Prostate gland (tissue), 2 donors: Measurements from ENCODE around the gene ADARB2. TPM values are rescaled to one million over a fixed set of nuclear protein-coding genes. Genes with fewer than 3 reads are reported as not detected.

ENCODE experiments used
- DNase-seq: peaks from one replicate; pipeline ENCODE4 v3.0.0-alpha.2; 2019; ENCODE audit warnings: low spot score
- H3K27ac ChIP-seq, 2 donors: fragments of 200-600 bp; sonication (generic); 2 replicates each; pipeline ENCODE4 v1.5.1; 2017 to 2019
- H3K27me3 ChIP-seq: fragments of 200-600 bp; sonication (generic); replicated peaks from 2 replicates; pipeline ENCODE4 v1.5.1; 2019; ENCODE audit not compliant: insufficient read depth
- H3K36me3 ChIP-seq, 2 donors: fragments of 200-600 bp; sonication (generic); 1 replicate in 1 of 2; 2 replicates in 1 of 2; pipeline versions ENCODE4 v1.5.1 to v1.8.1; 2017 to 2019
- H3K4me1 ChIP-seq: fragments of 200-600 bp; sonication (generic); replicated peaks from 2 replicates; pipeline ENCODE4 v1.5.1; 2019
- H3K4me3 ChIP-seq, 2 donors: fragments of 200-600 bp; sonication (generic); 2 replicates each; pipeline ENCODE4 v1.5.1; 2017 to 2019
- H3K9me3 ChIP-seq: fragments of 200-600 bp; sonication (generic); 2 replicates; pipeline ENCODE4 v1.5.1; 2017
- POLR2A ChIP-seq: fragments of 450-650 bp; IDR thresholded peaks from one replicate; pipeline ENCODE4 v1.6.1; 2016; ENCODE audit warnings: antibody characterized with exemption, mild to moderate bottlenecking
- POLR2AphosphoS5 ChIP-seq: sonication (generic); formaldehyde crosslinking; IDR thresholded peaks from one replicate; pipeline ENCODE4 v1.6.1; 2017; ENCODE audit warnings: antibody characterized with exemption
- WGBS: methylation state at CpG from one replicate; pipeline ENCODE4 v1.1.5; 2018; 5-methylcytosine and 5-hydroxymethylcytosine counted together
- intact Hi-C: fragments of 100-400 bp; cut with DNase I; formaldehyde crosslinking; loops from one replicate; pipeline ENCODE4 v1.14.2; 2022
- total RNA-seq, 2 donors: library from RNA; depleted of rRNA; stranded (reverse); fragments of >200 nt; gene quantifications; one replicate each; pipeline ENCODE4 v1.1.0, GENCODE V29; 2016
- TF ChIP-seq, protein P1 (sequence below), 4 experiments: fragments of 200-600 bp in 2 of 4; fragments of 450-650 bp in 2 of 4; sonication (generic) in 2 of 4; IDR thresholded peaks; 1 replicate in 3 of 4; 2 replicates in 1 of 4; pipeline ENCODE4 v1.5.1; 2016 to 2019; ENCODE audit warnings: antibody characterized with exemption in 4 of 4, mild to moderate bottlenecking in 2 of 4, moderate library complexity in 2 of 4

Gene ADARB2
- total RNA-seq, 2 donors from 2014 or later, result 0.36 to 10.5 TPM

DNA sequence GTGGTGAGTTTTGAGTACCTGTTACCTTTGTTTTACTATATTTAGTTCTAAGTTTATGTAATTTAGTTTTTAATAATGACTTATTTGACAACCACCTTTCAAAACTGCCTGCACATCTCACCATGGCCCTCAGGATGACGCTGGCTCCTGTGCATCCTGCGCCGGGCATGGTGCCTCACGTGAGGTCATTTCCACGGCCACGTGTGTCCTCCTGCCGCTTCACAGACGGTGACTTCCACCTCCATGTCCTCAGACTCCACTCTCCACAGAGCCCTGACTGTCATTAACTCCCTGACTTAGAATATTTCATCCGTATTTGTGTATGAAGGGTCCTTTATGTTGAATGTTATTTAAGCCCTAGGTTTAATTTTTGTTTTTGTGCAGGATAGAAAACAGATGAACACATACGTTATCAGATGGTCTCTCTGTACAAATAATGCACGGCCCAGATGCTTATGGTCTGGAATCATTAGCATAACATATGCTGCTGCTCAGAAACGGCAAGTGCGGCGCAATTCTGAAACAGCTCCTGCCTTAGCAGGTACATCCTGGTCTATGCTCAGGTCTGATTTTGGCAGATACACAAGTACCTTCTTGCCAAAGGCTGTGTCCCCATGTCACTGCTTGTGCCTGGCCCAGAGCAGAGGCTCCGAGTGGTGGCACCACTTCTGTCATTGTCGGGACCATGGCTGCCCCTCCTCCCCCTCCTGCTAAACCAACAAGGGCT, 525.3 kb downstream of the ADARB2 start:
- Histone ChIP-seq H3K4me3 (no peak overlapping the region), H3K27me3 (no peaks in the 10 kb centered on the region), H3K9me3 (no peaks in the 10 kb centered on the region), H3K4me1 (no peaks in the 10 kb centered on the region), H3K27ac (no peak overlapping the region), H3K36me3 (no peaks in the 10 kb centered on the region)
- TF ChIP-seq, protein P1, sequence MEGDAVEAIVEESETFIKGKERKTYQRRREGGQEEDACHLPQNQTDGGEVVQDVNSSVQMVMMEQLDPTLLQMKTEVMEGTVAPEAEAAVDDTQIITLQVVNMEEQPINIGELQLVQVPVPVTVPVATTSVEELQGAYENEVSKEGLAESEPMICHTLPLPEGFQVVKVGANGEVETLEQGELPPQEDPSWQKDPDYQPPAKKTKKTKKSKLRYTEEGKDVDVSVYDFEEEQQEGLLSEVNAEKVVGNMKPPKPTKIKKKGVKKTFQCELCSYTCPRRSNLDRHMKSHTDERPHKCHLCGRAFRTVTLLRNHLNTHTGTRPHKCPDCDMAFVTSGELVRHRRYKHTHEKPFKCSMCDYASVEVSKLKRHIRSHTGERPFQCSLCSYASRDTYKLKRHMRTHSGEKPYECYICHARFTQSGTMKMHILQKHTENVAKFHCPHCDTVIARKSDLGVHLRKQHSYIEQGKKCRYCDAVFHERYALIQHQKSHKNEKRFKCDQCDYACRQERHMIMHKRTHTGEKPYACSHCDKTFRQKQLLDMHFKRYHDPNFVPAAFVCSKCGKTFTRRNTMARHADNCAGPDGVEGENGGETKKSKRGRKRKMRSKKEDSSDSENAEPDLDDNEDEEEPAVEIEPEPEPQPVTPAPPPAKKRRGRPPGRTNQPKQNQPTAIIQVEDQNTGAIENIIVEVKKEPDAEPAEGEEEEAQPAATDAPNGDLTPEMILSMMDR (IDR thresholded peaks at IDR 0.05), result no peak
- WGBS, result 73% methylated on average over 16 of the region's 16 CpGs
- no peak for DNase-seq
- intact Hi-C loops, result no loop called here

DNA sequence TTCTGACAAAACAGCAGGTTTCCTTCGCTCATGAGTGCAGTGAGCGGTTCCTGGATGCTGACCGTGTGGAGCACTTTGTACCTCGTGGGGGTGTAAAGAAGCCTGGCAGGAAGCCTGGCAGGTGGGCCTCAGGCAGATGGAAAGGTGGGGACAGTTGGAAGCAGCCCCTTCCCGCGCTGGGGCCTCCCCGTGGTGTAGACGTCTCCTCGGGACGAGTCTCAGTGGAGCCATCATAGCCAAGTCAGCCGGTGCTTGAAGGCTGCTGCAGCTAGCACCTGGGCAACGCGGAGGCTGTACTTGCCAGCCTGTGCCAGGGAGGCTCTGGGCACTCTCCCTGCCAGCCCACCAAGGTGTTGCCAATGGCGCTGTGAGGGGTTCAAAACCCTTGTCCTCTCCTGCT, 526.7 kb downstream of the ADARB2 start:
- Histone ChIP-seq H3K27ac (no peak overlapping the region), H3K36me3 (no peaks in the 10 kb centered on the region), H3K4me1 (no peaks in the 10 kb centered on the region), H3K4me3 (no peak overlapping the region), H3K9me3 (no peaks in the 10 kb centered on the region), H3K27me3 (no peaks in the 10 kb centered on the region)
- TF ChIP-seq, protein P1 (IDR thresholded peaks at IDR 0.05), result no peak
- TF ChIP-seq POLR2AphosphoS5, result no peak
- no peak for TF ChIP-seq POLR2A
- intact Hi-C loops, result no loop called here
- DNase-seq, result no peak
- WGBS, result 79% methylated on average over 14 of the region's 14 CpGs

DNA sequence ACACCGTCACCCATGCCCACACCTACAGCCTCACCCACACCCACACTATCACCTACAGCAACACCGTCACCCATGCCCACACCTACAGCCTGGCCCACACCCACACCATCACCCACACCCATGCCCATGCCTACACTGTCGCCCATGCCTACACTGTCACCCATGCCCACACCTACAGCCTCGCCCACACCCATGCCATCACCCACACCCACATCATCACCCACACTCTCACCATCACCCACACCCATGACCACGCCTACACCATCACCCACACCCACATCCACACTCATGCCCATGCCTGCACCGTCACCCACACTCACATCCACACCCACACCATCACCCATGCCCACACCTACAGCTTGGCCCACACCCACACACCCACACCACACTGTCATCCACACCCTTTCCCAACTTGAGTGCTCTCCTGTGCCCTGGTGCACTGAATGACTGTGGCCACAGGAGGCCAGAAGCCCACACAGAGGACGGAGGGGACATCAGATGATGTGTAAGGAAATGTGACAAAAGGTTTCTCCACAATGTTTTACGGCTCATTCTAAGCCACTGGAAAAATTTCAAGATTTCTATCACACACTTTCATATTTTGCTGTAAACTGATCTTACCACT, 527.9 kb downstream of the ADARB2 start:
- no peak overlapping the region for H3K4me3 ChIP-seq
- no peak overlapping the region for H3K27ac ChIP-seq
- no peaks in the 10 kb centered on the region for H3K9me3 ChIP-seq
- intact Hi-C loops, result no loop called here
- no peaks in the 10 kb centered on the region for H3K27me3 ChIP-seq
- TF ChIP-seq POLR2A (no peak), POLR2AphosphoS5 (no peak)
- TF ChIP-seq, protein P1 (IDR thresholded peaks at IDR 0.05), result no peak
- no peaks in the 10 kb centered on the region for H3K36me3 ChIP-seq
- no peaks in the 10 kb centered on the region for H3K4me1 ChIP-seq
- WGBS, result 80% methylated on average over 8 of the region's 8 CpGs
- no peak for DNase-seq

DNA sequence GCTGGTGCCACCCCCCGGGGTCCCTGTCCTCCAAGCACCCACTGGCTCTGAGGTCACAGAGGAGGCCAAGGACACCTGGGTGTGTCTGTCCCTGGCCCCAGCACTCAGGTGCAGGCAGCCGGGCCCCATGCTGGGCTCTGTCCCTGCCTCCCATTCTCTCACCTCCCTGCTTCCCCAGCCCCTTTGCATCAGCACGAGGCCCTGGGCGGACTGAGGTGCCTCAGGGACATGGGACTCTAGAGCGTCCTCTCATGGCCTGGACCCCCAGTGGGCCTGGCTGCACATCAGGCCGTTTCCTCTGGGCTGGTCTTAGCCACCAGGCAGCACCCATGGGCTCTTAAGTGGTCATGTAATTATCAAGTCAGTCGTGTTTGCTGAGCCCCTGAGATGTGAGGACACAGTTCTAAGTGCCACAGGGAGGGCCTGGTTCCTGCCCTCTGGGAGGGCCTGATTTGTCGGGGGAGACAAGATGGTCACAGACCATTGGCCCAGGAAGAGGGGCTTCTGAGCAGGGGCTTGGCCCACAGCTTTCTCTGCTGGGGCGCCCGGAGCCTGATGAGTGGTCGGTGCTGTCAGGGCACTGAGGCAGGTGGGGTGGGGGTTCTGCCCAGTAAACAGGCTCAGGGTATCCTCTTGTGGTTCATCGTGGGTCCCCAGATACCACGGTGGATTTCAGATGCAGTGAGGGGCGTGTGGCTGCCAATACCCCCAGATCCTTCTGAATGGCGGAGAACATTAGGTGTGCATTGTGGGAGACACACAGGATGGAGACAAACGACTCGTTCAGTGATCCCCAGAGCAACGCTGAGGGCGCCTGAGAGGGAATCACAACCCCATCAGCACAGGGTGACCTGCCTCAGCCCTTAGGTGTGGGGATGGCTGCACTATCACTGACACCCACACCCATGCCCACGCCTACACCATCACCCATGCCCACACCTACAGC, 528.7 kb downstream of the ADARB2 start:
- no peak overlapping the region for H3K27ac ChIP-seq
- 88% methylated on average over 20 of the region's 20 CpGs for WGBS
- no peaks in the 10 kb centered on the region for H3K27me3 ChIP-seq
- H3K9me3 ChIP-seq, result no peaks in the 10 kb centered on the region
- no peak for DNase-seq
- no peaks in the 10 kb centered on the region for H3K36me3 ChIP-seq
- no peak overlapping the region for H3K4me3 ChIP-seq
- no peak for TF ChIP-seq POLR2AphosphoS5
- intact Hi-C loops, result no loop called here
- no peaks in the 10 kb centered on the region for H3K4me1 ChIP-seq

DNA sequence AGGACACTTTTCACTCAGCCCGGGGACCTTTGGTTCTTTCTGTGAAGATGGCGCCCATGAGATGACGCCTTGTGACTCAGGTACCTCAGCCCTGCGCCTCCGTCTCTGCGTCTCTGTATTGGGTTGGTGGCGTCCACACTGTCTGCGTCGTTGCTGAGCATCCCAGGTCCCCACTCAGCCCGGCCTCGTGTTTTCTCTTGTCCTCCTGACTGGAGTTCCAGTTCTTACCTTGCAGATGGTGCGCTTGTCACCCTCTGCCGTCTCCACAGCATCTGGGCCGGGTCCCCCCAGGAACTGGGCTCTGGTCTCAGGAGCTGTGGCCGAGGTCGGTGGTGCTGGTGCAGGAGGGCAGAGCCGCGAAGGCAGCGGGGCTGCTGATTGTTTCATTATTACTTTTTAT, 530.7 kb downstream of the ADARB2 start:
- Histone ChIP-seq H3K4me3 (no peak overlapping the region), H3K27ac (no peak overlapping the region), H3K9me3 (no peaks in the 10 kb centered on the region), H3K27me3 (no peaks in the 10 kb centered on the region), H3K36me3 (no peaks in the 10 kb centered on the region), H3K4me1 (no peaks in the 10 kb centered on the region)
- intact Hi-C loops, result no loop called here
- 96% methylated on average over 19 of the region's 19 CpGs for WGBS
- no peak for DNase-seq
- TF ChIP-seq POLR2A (no peak), POLR2AphosphoS5 (no peak)
- TF ChIP-seq, protein P1 (IDR thresholded peaks at IDR 0.05), result no peak
